IPS DF 19.7 (cell line): ENCODE results near the gene KDELR3.

ENCODE experiments used
- DNase-seq: peaks from one replicate; pipeline ENCODE4 v3.0.0-alpha.2; 2013; ENCODE audit warnings: low read depth, low spot score

Gene KDELR3

DNA sequence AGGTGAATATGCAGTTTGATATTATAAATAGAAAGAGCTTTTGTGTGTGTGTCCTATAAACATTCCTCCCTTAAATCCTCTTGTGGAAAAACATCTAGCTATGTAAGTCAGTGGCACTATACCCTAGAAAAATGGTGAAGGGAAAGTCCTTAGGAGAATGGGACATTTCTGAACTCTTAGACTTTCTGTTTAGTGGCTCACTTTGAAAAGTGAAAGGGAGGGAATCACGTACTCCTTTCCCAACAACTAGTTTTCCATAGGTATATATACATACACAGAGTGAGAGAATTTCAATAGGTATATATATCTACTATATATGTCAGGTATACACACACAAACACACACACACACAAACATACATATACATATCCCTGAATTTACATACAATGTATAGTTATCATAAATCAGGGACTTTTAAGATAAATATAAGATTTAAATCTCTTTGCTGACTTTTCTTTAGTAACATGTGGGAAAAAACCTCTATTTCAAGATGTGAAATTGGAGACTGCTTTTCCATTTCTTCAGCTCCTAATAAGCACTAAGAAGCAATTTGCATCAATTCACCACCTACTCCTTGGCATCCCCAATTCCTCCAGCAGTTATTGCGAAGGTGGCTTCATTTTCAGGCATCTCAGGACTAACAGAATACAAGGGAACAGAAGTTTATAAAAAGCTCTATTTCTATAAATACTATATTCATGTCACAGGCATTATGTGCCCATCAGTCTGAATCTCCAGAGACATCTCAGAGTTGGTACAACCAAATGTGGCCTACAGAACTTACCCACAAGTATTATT lies 51.8 kb downstream of the KDELR3 start:
- no peak for DNase-seq

DNA sequence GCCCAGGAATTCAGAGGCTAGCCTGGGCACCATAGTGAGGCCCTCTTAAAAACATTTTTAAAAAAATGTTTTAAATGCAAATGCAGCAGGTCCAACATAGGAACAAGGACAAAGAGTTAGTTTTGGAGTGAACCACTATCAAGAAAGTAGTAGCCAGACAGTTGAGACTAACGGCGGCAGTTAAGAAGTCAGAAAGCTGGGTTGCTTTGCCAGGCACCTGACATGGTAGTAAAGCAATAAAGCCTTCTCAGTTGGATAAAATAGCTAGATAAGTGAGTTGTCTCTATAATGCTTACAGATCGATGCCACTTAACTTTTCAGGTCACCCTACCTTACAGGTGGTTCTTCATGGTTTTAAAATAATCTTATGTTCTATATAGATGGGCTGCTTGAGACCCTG lies 55.1 kb downstream of the KDELR3 start:
- no peak for DNase-seq

DNA sequence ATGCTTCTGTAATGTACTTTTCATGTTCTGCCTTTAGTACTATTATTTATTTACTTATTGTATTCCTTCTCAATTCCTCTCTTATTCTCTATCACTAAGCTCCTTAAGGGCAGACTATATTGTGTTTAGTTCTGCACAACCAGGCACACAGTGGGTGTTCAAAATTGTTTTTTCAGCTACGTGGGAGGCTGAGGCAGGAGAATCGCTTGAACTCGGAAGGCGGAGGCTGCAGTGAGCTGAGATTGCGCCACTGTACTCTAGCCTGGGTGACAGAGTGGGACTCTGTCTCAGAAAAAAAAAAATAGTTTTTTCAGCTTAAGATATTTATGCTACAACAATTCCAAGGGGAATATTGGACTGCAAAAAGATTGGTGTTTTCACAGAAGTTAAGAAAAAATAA lies 55.6 kb downstream of the KDELR3 start:
- no peak for DNase-seq

DNA sequence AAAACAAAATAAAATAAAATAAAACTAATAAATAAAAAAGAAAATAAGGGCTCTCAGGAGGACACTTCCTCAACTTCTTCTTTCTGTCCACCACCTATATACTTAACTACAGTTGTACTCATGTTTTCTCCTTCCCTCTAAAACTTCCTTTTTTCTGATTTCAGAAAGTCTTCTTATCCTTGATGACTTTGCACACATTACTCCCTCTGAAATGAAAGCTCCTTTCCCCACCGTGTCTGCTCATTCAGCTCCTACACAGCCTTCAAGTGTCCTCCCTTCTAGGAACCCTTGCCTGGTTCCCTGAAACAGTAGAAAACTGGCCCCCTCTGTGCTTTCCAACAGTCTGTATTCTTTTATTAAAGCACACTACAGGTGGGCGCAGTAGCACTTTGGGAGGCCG lies 56.5 kb downstream of the KDELR3 start:
- DNase-seq = no peak

DNA sequence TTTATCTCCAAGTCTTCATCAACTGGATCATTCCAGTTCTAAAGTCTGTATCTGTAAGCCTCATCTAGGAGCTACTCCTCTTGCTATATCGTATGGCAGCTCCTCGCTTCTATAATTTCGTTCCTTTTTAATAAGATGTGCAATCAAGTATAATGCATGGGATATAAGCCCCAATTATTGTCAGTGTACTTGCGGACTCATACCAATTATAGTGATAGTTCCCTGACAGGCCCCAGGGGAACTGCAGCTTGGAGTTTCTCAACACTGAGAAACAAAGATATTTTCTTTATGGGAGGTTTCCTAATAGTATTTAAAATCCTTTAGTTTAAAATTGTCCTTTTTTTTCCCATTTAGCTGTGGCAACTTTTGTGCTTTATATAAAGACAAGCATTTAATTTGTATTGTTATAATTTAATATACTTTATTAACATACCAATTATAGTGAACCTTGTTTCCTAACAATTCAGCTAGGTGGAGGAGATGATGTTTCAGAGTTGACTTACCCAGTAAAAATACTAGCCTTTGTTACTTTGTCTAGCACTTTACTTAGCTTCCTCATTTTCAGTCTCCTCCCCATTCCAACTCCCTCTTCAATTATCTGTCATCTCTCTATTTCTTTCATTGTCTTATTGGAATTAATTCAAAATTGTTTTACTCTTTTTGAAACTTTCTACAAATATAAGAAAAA lies 63.5 kb downstream of the KDELR3 start:
- no peak for DNase-seq
